Measurements from ENCODE around the gene GRAMD4. TPM values are rescaled to one million over a fixed set of nuclear protein-coding genes. Genes with fewer than 3 reads are reported as not detected.

GRAMD4 gene
- total RNA-seq, 1 donor from 2014 or later = 87.1 TPM

GRCh38 chr22:46666577-46667244 is 46.5 kb downstream of the GRAMD4 start:
- peaks cover 3% of the 10 kb centered on the region for H3K4me1 Mint-ChIP-seq (ENCODE audit: low read depth)
- peaks cover 7% of the 10 kb centered on the region for H3K36me3 Mint-ChIP-seq (ENCODE audit: low read depth)
- H3K9me3 Mint-ChIP-seq = no peaks in the 10 kb centered on the region
- DNase-seq (ENCODE audit: low spot score) = no peak
- H3K4me3 Mint-ChIP-seq = no peak overlapping the region
- no peaks in the 10 kb centered on the region for H3K27me3 Mint-ChIP-seq (ENCODE audit: insufficient read depth)
- H3K27ac Mint-ChIP-seq = no peak overlapping the region
- intact Hi-C loops (cut with micrococcal nuclease) = no loop called here

- H3K4me3 Mint-ChIP-seq = no peak overlapping the region
- no peak for DNase-seq (ENCODE audit: low spot score)
- no peaks in the 10 kb centered on the region for H3K9me3 Mint-ChIP-seq
- no peaks in the 10 kb centered on the region for H3K4me1 Mint-ChIP-seq (ENCODE audit: low read depth)
- no peak overlapping the region for H3K27ac Mint-ChIP-seq
- peaks cover 7% of the 10 kb centered on the region for H3K36me3 Mint-ChIP-seq (ENCODE audit: low read depth)
- intact Hi-C loops (cut with micrococcal nuclease) = no loop called here
- H3K27me3 Mint-ChIP-seq (ENCODE audit: insufficient read depth) = no peaks in the 10 kb centered on the region
Measured at GRCh38 chr22:46667245-46667623, 47.0 kb downstream of the GRAMD4 start.

- Mint-ChIP-seq H3K36me3 (ENCODE audit: low read depth) (peaks cover 8% of the 10 kb centered on the region), H3K9me3 (no peaks in the 10 kb centered on the region), H3K27ac (no peak overlapping the region), H3K4me3 (no peak overlapping the region), H3K27me3 (ENCODE audit: insufficient read depth) (no peaks in the 10 kb centered on the region), H3K4me1 (ENCODE audit: low read depth) (peaks cover 7% of the 10 kb centered on the region)
- DNase-seq (ENCODE audit: low spot score) = no peak
- intact Hi-C loops (cut with micrococcal nuclease) = no loop called here
Measured at GRCh38 chr22:46668116-46668515, 47.9 kb downstream of the GRAMD4 start.

- Mint-ChIP-seq H3K27ac (peak overlapping the region; percentile 0), H3K4me1 (ENCODE audit: low read depth) (peaks cover 18% of the 10 kb centered on the region), H3K4me3 (no peak overlapping the region), H3K36me3 (ENCODE audit: low read depth) (peaks cover 8% of the 10 kb centered on the region), H3K27me3 (ENCODE audit: insufficient read depth) (no peaks in the 10 kb centered on the region), H3K9me3 (no peaks in the 10 kb centered on the region)
- intact Hi-C loops (cut with micrococcal nuclease) = no loop called here
- DNase-seq (ENCODE audit: low spot score) = no peak
Measured at GRCh38 chr22:46669201-46669600, 49.0 kb downstream of the GRAMD4 start.

DNA sequence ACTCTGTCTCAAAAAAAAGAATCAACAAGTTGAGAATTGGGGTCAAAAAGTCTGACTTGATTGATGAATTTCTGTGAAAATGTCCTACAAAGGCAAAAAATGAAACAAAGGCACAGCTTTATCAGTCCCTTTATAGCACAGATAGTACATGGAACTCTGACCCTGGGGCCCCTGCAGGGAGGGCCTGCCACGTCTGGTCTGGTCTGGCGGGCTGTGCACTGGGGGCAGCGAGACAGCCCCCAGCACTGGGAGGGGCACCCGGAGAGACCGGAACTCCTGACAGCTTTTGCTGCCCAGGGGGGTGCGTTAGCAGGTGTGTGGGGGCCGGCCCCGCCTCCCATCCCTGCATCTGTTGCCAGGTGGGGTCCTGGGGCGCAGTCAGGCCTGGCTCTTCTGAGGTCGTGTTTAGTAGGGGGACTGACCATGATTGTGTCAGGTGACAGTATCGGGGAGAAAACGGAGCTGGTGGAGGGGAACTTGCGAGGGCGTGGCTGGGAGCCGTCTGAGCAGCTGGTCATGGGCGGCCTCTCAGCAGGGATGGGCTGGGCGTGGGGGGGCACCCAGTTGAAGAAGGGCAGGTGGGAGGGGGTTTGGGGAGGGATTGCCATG is 51.7 kb downstream of the GRAMD4 start:
- peaks cover 12% of the 10 kb centered on the region for H3K36me3 Mint-ChIP-seq (ENCODE audit: low read depth)
- DNase-seq (ENCODE audit: low spot score) = no peak
- intact Hi-C loops (cut with micrococcal nuclease) = no loop called here
- peaks cover 34% of the 10 kb centered on the region for H3K4me1 Mint-ChIP-seq (ENCODE audit: low read depth)
- no peaks in the 10 kb centered on the region for H3K9me3 Mint-ChIP-seq
- no peak overlapping the region for H3K27ac Mint-ChIP-seq
- no peaks in the 10 kb centered on the region for H3K27me3 Mint-ChIP-seq (ENCODE audit: insufficient read depth)
- no peak overlapping the region for H3K4me3 Mint-ChIP-seq

- Mint-ChIP-seq H3K4me1 (ENCODE audit: low read depth) (peaks cover 34% of the 10 kb centered on the region), H3K4me3 (no peak overlapping the region), H3K9me3 (no peaks in the 10 kb centered on the region), H3K27ac (peak overlapping the region; percentile 94), H3K27me3 (ENCODE audit: insufficient read depth) (no peaks in the 10 kb centered on the region), H3K36me3 (ENCODE audit: low read depth) (peaks cover 13% of the 10 kb centered on the region)
- intact Hi-C loops (cut with micrococcal nuclease) = no loop called here
- DNase-seq (ENCODE audit: low spot score) = no peak
Measured at GRCh38 chr22:46672731-46673130, 52.5 kb downstream of the GRAMD4 start.

GRCh38 chr22:46673205-46673604 is 53.0 kb downstream of the GRAMD4 start:
- Mint-ChIP-seq H3K9me3 (no peaks in the 10 kb centered on the region), H3K27me3 (ENCODE audit: insufficient read depth) (no peaks in the 10 kb centered on the region), H3K36me3 (ENCODE audit: low read depth) (peaks cover 16% of the 10 kb centered on the region), H3K4me1 (ENCODE audit: low read depth) (peaks cover 34% of the 10 kb centered on the region), H3K27ac (peak overlapping the region; percentile 94), H3K4me3 (peak overlapping the region; percentile 82)
- DNase-seq (ENCODE audit: low spot score) = no peak
- intact Hi-C loops (cut with micrococcal nuclease) = no loop called here

- intact Hi-C loops (cut with micrococcal nuclease) = loop anchor here (1.0 to 2.0 kb wide), 12 partner anchors 12 to 1355 kb away; partner anchors contain the start of genes CDPF1 and TBC1D22A
- peak overlapping the region; percentile 94 for H3K27ac Mint-ChIP-seq
- DNase-seq (ENCODE audit: low spot score) = no peak
- H3K27me3 Mint-ChIP-seq (ENCODE audit: insufficient read depth) = no peaks in the 10 kb centered on the region
- no peaks in the 10 kb centered on the region for H3K9me3 Mint-ChIP-seq
- peaks cover 14% of the 10 kb centered on the region for H3K36me3 Mint-ChIP-seq (ENCODE audit: low read depth)
- peaks cover 34% of the 10 kb centered on the region for H3K4me1 Mint-ChIP-seq (ENCODE audit: low read depth)
- H3K4me3 Mint-ChIP-seq = peak overlapping the region; percentile 82
Measured at GRCh38 chr22:46673662-46674236, 53.6 kb downstream of the GRAMD4 start.

DNA sequence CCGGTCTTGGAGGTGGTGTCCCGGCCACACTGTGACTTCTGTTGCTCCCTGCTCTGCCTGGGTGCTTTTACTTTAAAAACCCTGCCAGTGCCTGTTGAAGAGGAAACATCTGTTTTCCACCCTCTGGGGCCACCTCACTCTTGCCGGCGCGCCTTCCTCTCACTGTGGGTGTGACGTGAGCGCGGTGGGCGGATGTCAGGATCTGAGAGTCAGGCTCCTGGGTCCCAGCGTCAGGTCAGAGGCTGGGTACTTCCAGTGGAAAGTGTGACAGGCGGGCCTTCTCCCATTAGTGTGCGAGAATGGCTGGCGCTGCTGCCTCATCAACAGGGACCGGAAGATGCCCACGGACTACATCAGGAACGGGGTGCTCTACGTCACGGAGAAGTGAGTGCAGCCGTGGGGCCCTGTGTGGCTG is 54.2 kb downstream of the GRAMD4 start:
- DNase-seq (ENCODE audit: low spot score) = peak; percentile 83

GRCh38 chr22:46674906-46675305 is 54.7 kb downstream of the GRAMD4 start:
- Mint-ChIP-seq H3K36me3 (ENCODE audit: low read depth) (peaks cover 10% of the 10 kb centered on the region), H3K4me1 (ENCODE audit: low read depth) (peaks cover 34% of the 10 kb centered on the region), H3K9me3 (no peaks in the 10 kb centered on the region), H3K27me3 (ENCODE audit: insufficient read depth) (no peaks in the 10 kb centered on the region), H3K4me3 (peak overlapping the region; percentile 82), H3K27ac (peak overlapping the region; percentile 94)
- intact Hi-C loops (cut with micrococcal nuclease) = loop anchor here (1.0 to 2.0 kb wide), 12 partner anchors 14 to 1356 kb away; partner anchors contain the start of genes CDPF1 and TBC1D22A
- no peak for DNase-seq (ENCODE audit: low spot score)

More for the DNA sequence above, 54.2 kb downstream of the GRAMD4 start:
- Mint-ChIP-seq H3K4me3 (peak overlapping the region; percentile 82), H3K4me1 (ENCODE audit: low read depth) (peaks cover 34% of the 10 kb centered on the region), H3K36me3 (ENCODE audit: low read depth) (peaks cover 10% of the 10 kb centered on the region), H3K27ac (peak overlapping the region; percentile 94), H3K9me3 (no peaks in the 10 kb centered on the region), H3K27me3 (ENCODE audit: insufficient read depth) (no peaks in the 10 kb centered on the region)
- intact Hi-C loops (cut with micrococcal nuclease) = loop anchor here (1.0 to 2.0 kb wide), 12 partner anchors 13 to 1356 kb away; partner anchors contain the start of genes CDPF1 and TBC1D22A

DNA sequence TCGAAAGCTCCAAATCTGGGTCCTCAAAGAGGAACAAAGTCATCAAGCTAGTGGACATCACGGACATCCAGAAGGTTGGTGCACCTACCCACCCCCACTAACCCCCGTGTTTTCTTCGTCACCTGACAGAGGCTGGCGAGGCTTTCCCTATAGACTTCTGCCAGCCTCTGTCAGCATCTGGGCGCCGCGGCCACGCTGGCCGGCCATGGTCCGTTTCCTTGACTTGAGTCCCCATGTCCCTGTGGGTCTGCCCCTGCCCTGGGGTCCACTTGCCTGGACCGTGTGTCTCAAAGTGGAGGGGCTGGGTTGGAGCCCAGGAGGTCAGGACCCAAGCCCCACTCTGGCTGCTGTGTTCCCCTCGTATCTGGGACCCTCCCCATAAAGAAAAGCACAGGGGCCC is 55.3 kb downstream of the GRAMD4 start:
- peak overlapping the region; percentile 94 for H3K27ac Mint-ChIP-seq
- no peaks in the 10 kb centered on the region for H3K9me3 Mint-ChIP-seq
- intact Hi-C loops (cut with micrococcal nuclease) = loop anchor here (2.0 kb wide), 1 partner anchor 1357 kb away; no protein-coding TSS in a partner anchor
- peaks cover 34% of the 10 kb centered on the region for H3K4me1 Mint-ChIP-seq (ENCODE audit: low read depth)
- no peak for DNase-seq (ENCODE audit: low spot score)
- peak overlapping the region; percentile 82 for H3K4me3 Mint-ChIP-seq
- H3K27me3 Mint-ChIP-seq (ENCODE audit: insufficient read depth) = no peaks in the 10 kb centered on the region
- H3K36me3 Mint-ChIP-seq (ENCODE audit: low read depth) = peaks cover 11% of the 10 kb centered on the region

DNA sequence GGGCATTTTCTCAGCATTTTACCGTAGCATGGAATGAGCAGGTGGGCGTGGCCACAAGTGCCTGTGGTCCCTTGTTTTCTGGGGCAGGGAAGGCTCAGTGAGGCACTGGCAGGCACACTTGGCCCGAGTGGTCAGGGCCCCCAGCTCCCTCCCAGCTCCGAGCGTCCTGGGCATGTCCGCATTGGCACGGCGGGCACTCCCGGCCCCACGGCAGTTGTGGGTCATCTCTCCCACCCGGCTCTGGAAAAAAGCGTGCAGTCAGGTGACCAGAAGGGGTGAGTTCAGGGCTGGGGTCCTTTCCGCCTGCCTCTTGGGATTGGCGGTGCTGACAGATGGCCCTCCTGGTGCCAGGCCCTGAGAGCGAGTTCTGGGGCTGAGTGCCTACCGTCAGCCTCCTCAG is 55.8 kb downstream of the GRAMD4 start:
- Mint-ChIP-seq H3K4me3 (peak overlapping the region; percentile 82), H3K36me3 (ENCODE audit: low read depth) (peaks cover 11% of the 10 kb centered on the region), H3K27me3 (ENCODE audit: insufficient read depth) (no peaks in the 10 kb centered on the region), H3K4me1 (ENCODE audit: low read depth) (peaks cover 34% of the 10 kb centered on the region), H3K27ac (peak overlapping the region; percentile 94), H3K9me3 (no peaks in the 10 kb centered on the region)
- DNase-seq (ENCODE audit: low spot score) = no peak
- intact Hi-C loops (cut with micrococcal nuclease) = loop anchor here (2.0 kb wide), 1 partner anchor 1357 kb away; no protein-coding TSS in a partner anchor

DNA sequence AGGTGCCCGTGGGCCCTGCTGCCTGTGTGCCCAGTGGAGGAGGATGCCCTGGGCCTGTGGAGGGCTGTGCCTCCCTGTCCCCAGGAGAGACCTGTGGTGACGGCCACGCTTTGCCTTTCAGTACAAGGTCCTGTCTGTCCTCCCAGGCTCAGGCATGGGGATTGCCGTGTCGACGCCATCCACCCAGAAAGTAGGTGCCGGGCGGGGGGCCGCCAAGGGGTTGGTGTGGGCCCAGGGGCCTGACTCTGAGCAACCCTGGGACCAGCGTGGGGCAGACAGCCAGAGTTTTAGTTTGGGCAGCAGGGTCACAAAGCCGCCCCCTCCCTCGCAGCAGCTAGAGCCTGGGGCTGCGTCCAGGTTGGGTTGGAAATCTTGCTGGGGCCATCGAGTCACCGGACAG is 56.3 kb downstream of the GRAMD4 start:
- DNase-seq (ENCODE audit: low spot score) = no peak
- H3K27me3 Mint-ChIP-seq (ENCODE audit: insufficient read depth) = no peaks in the 10 kb centered on the region
- H3K27ac Mint-ChIP-seq = peak overlapping the region; percentile 34
- H3K4me1 Mint-ChIP-seq (ENCODE audit: low read depth) = peaks cover 34% of the 10 kb centered on the region
- no peaks in the 10 kb centered on the region for H3K9me3 Mint-ChIP-seq
- H3K36me3 Mint-ChIP-seq (ENCODE audit: low read depth) = peaks cover 11% of the 10 kb centered on the region
- intact Hi-C loops (cut with micrococcal nuclease) = no loop called here
- H3K4me3 Mint-ChIP-seq = no peak overlapping the region
